Natural killer cell treated with Interleukin-12 subunit alpha and Interleukin-12 subunit beta and Interleukin-15 and Interleukin-18, amount 100 ng/mL, for 72 hours (primary cell): Measurements from ENCODE around the gene TRPM2. TPM values are rescaled to one million over a fixed set of nuclear protein-coding genes. Genes with fewer than 3 reads are reported as not detected.
A peak's percentile ranks its signal among the peaks of the same experiment; 100 is the strongest.
"Not testable (repeated sequence)": the region's sequence is repeated elsewhere in the genome, so short reads cannot be mapped to it uniquely, and the experiment has no call there.

ENCODE experiments used
- ATAC-seq, 2 donors: fragments of 150-1000 bp; cut with Tn5 transposase in 1 of 2; sonication (Bioruptor Pico), chemical (Tn5 transposase) in 1 of 2; 2 replicates each; pipeline ENCODE4 v1.10.0; 2021
- DNase-seq: peaks from one replicate; pipeline ENCODE4 v3.0.0; 2022; ENCODE audit warnings: low spot score
- H3K27ac Mint-ChIP-seq, 2 donors: 1 replicate in 1 of 2; 2 replicates in 1 of 2; pipeline ENCODE4 v1.8.0; 2022; ENCODE audit warnings: mixed read lengths in 2 of 2, mild to moderate bottlenecking in 1 of 2, moderate library complexity in 1 of 2
- H3K27me3 Mint-ChIP-seq, 2 donors: 1 replicate in 1 of 2; 2 replicates in 1 of 2; pipeline ENCODE4 v1.8.0; 2022; ENCODE audit warnings: mixed read lengths in 2 of 2
- H3K36me3 Mint-ChIP-seq: one replicate; pipeline ENCODE4 v1.8.0; 2022; ENCODE audit warnings: mixed read lengths
- H3K4me1 Mint-ChIP-seq, 2 donors: 1 replicate in 1 of 2; 2 replicates in 1 of 2; pipeline ENCODE4 v1.8.0; 2022; ENCODE audit warnings: low read depth in 2 of 2, mixed read lengths in 2 of 2, mild to moderate bottlenecking in 1 of 2
- H3K4me3 Mint-ChIP-seq: one replicate; pipeline ENCODE4 v1.8.0; 2022; ENCODE audit warnings: mixed read lengths
- H3K9me3 Mint-ChIP-seq: 2 replicates; pipeline ENCODE4 v1.8.0; 2022; ENCODE audit warnings: mixed read lengths
- total RNA-seq, 2 donors: library from RNA; stranded (reverse); gene quantifications; one replicate each; pipeline ENCODE4 v1.2.3, GENCODE V29; 2022

Gene TRPM2
- total RNA-seq, 2 donors from 2014 or later, result 14.7 to 15.8 TPM

DNA sequence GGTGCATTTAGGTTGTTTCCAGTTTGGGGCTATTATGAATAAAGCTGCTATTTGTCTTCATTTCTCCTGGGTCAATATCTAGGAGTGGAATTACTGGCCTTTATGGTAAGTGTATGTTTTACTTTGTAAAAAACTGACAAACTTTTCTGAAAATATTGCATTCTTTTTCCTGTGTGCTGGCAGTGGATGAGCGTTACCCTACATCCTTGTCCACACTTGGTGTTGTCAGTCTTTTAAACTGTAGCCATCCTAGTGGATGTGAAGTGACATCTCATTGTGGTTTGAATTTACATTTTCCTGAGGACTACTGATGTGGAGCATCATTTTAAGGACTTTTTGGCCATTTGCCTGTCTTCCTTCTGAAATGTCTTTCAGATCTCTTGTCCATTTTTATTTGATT lies 35.9 kb downstream of the TRPM2 start:
- Mint-ChIP-seq H3K27ac (no peak overlapping the region), H3K4me1 (no peaks in the 10 kb centered on the region), H3K9me3 (peaks cover 9% of the 10 kb centered on the region), H3K36me3 (peaks cover 15% of the 10 kb centered on the region), H3K27me3 (no peaks in the 10 kb centered on the region), H3K4me3 (no peak overlapping the region)
- DNase-seq (no peak), ATAC-seq (no peak)

DNA sequence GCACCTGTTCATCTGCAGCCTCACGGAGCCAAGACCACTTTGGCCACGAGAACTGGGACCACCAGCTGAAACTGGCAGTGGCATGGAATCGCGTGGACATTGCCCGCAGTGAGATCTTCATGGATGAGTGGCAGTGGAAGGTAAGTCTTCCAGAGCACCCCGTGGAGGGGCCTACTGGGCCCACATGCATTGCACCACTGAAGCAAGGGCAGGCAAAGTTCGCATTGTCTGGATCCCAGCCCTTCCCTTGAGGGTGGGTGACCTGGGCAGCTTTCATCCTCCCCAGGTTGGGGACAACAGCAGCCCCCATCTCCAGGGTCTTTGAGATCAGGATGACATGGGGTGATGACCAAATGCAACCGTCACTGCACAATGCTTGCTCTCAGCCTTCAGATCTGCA lies 37.5 kb downstream of the TRPM2 start:
- Mint-ChIP-seq H3K4me3 (no peak overlapping the region), H3K4me1 (peaks cover 0 to 3% of the 10 kb centered on the region in 2 donors), H3K27ac (no peak overlapping the region), H3K27me3 (no peaks in the 10 kb centered on the region), H3K9me3 (no peaks in the 10 kb centered on the region), H3K36me3 (no peaks in the 10 kb centered on the region)
- ATAC-seq (no peak), DNase-seq (no peak)

DNA sequence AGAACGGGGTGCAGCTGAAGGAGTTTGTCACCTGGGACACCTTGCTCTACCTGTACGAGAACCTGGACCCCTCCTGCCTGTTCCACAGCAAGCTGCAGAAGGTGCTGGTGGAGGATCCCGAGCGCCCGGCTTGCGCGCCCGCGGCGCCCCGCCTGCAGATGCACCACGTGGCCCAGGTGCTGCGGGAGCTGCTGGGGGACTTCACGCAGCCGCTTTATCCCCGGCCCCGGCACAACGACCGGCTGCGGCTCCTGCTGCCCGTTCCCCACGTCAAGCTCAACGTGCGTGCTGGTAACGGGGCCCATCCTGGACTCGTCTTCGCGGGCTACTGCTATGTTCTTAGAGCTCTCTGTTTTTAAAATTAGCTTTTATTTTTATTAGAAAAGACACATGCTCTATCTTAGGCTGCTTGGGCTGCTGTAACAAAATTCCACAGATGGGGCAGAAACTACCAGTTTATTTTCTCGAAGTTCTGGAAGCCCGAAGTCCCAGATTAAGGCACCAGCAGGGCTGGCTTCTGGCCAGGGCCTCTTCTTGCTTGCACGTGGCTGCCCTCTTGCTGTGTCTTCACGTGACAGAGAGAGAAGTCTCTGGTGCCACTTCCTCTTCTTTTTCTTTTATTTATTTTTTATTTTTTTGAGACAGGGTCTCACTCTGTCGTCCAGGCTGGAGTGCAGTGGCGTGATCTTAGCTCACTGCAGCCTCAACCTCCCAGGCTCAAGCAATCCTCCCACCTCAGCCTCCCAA lies 38.1 kb downstream of the TRPM2 start:
- Mint-ChIP-seq H3K4me3 (no peak overlapping the region), H3K36me3 (no peaks in the 10 kb centered on the region), H3K9me3 (no peaks in the 10 kb centered on the region), H3K4me1 (peaks cover 0 to 3% of the 10 kb centered on the region in 2 donors), H3K27ac (no peak overlapping the region), H3K27me3 (no peaks in the 10 kb centered on the region)
- DNase-seq (no peak), ATAC-seq (no peak)

DNA sequence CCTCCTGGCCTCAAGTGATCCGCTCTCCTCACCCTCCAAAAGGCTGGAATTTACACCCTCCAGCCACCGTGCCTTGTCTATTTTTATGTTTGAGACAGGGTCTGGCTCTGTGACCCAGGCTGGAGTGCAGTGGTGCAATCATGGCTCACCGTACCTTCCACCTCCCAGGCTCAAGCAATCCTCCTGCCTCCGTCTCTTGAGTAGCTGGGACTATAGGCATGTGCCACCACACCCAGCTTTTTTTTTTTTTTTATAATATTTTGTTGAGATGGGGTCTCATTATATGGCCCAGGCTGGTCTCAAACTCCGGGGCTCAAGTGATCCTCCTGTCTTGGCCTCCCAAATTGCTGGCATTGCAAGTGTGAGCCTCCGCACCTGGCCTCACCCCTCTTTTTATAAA lies 38.8 kb downstream of the TRPM2 start:
- H3K4me3 Mint-ChIP-seq, result no peak overlapping the region
- ATAC-seq (no peak), DNase-seq (no peak)
- no peaks in the 10 kb centered on the region for H3K27me3 Mint-ChIP-seq
- H3K36me3 Mint-ChIP-seq, result no peaks in the 10 kb centered on the region
- H3K27ac Mint-ChIP-seq, result no peak overlapping the region
- peaks cover 0 to 3% of the 10 kb centered on the region in 2 donors for H3K4me1 Mint-ChIP-seq
- no peaks in the 10 kb centered on the region for H3K9me3 Mint-ChIP-seq

DNA sequence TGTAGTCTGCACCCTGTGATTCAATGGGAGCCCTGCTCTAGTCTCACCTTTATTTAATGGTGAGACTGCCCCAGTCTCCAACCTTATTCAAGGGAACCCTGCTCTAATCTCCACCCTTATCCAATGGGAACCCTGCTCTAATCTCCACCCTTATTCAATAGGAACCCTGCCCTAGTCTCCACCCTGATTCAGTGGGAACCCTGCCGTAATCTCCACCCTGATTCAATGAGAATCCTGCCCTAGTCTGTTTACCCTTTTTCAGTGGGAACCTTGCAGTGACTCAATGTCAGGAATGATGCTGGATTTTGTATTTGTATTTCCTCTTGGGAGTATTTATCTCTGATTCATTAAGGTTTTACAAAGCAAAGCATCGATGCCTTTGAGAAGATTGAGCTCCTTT lies 39.5 kb downstream of the TRPM2 start:
- Mint-ChIP-seq H3K27me3 (no peaks in the 10 kb centered on the region), H3K27ac (no peak overlapping the region), H3K4me3 (no peak overlapping the region), H3K4me1 (peaks cover 0 to 3% of the 10 kb centered on the region in 2 donors), H3K9me3 (no peaks in the 10 kb centered on the region), H3K36me3 (no peaks in the 10 kb centered on the region)
- ATAC-seq (no peak), DNase-seq (no peak)

DNA sequence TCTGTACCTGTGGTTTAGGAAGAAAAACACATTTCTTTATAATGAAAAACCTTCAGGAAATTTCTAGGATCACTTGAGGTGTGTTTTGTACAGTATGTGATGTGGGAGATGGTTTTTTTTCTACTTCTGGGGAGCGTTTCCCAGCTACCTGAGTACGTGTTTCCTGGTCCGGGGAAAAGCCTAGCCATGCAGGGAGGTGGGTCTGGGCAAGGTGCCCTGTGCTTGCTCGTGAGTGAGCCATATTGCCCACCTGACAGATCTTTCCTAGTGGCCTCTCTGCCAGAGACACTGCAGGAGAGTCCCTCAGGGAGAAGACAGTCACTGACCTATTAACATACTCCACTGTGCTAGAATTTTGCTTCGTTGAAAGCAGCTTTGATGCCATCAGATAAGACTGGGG lies 41.3 kb downstream of the TRPM2 start:
- no peaks in the 10 kb centered on the region for H3K36me3 Mint-ChIP-seq
- ATAC-seq (no peak), DNase-seq (no peak)
- peaks cover 0 to 3% of the 10 kb centered on the region in 2 donors for H3K4me1 Mint-ChIP-seq
- H3K27me3 Mint-ChIP-seq, result no peaks in the 10 kb centered on the region
- no peak overlapping the region for H3K27ac Mint-ChIP-seq
- no peaks in the 10 kb centered on the region for H3K9me3 Mint-ChIP-seq
- H3K4me3 Mint-ChIP-seq, result no peak overlapping the region

DNA sequence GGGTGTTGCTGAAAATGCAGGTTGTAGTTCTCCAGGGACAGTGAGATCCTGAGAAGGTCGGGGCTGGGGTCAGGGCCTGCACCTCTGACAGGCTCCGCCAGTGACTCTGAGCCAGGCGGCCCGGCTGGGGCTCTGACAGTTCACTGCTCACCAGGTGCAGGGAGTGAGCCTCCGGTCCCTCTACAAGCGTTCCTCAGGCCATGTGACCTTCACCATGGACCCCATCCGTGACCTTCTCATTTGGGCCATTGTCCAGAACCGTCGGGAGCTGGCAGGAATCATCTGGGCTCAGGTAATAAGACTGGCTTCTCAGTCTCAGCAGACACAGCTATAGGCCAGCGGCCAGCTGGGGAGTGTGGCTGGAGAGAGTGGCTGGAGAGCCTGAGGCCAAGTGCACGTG lies 41.8 kb downstream of the TRPM2 start:
- no peak overlapping the region for H3K27ac Mint-ChIP-seq
- no peaks in the 10 kb centered on the region for H3K36me3 Mint-ChIP-seq
- DNase-seq (no peak), ATAC-seq (no peak)
- no peaks in the 10 kb centered on the region for H3K27me3 Mint-ChIP-seq
- H3K4me1 Mint-ChIP-seq, result peaks cover 0 to 3% of the 10 kb centered on the region in 2 donors
- H3K4me3 Mint-ChIP-seq, result no peak overlapping the region
- no peaks in the 10 kb centered on the region for H3K9me3 Mint-ChIP-seq

DNA sequence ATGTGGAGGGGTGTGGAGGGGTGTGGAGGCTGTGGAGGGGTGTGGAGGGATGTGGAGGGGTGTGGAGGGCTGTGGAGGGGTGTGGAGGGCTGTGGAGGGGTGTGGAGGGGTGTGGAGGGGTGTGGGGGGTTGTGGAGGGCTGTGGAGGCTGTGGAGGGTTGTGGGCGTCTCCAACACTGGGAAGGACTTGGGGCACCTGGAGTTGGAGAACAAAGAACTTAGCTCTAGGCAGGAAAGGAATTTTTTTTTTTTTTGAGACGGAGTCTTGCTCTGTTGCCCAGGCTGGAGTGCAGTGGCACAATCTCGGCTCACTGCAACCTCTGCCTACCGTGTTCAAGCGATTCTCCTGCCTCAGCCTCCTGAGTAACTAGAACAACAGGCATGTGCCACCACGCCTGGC lies 43.4 kb downstream of the TRPM2 start:
- H3K4me1 Mint-ChIP-seq, H3K4me3 Mint-ChIP-seq, H3K9me3 Mint-ChIP-seq, DNase-seq, ATAC-seq, H3K36me3 Mint-ChIP-seq, H3K27me3 Mint-ChIP-seq, H3K27ac Mint-ChIP-seq: not testable (repeated sequence)

DNA sequence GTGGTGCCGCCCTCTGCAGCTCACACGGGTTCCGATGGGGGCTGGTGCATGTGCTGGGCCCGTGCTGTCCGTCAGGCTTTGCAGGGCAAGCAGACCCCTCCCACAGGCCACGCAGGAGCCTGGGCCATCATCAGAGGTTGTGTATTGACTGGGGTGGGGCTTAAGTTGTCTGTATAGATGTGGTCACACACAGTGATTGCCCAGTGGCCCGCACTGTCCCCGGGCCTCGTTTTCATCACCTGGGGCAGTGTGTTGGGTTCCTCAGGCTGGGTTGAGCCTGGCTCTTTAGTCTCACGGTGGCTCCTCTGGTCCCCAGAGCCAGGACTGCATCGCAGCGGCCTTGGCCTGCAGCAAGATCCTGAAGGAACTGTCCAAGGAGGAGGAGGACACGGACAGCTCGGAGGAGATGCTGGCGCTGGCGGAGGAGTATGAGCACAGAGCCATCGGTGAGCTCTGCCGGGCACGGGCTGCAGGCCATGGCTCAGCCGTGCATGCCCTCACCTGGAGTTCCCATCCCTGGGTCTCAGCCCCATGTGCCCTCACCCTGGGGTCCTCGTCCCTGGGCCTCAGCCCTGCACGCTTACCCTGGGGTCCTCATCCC lies 44.1 kb downstream of the TRPM2 start:
- peak overlapping the region in 1 of 2 donors; percentile 27 for H3K27ac Mint-ChIP-seq
- no peak for ATAC-seq

DNA sequence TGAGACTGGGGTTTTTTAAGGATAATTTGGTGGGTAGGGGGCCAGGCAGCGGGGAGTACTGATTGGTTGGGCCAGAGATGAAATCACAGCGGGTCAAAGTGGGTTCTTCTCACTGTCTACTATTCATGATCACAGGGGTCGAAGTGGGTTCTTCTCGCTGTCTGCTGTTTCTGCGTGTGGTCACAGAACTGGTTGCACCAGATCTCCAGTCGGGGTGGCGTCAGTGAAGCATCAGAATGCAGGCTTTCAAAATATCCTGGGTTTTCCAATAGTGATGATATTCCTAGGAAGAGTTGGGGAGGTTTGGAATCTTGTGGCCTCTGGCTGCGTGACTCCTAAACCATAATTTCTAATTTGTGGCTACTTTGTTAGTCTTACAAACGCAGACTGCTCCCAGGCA lies 45.1 kb downstream of the TRPM2 start:
- no peak for DNase-seq
- no peak overlapping the region for H3K4me3 Mint-ChIP-seq

More for the DNA sequence above, 44.1 kb downstream of the TRPM2 start:
- no peak overlapping the region for H3K4me3 Mint-ChIP-seq
- no peaks in the 10 kb centered on the region for H3K27me3 Mint-ChIP-seq
- H3K9me3 Mint-ChIP-seq, result no peaks in the 10 kb centered on the region
- H3K36me3 Mint-ChIP-seq, result no peaks in the 10 kb centered on the region
- DNase-seq, result no peak
- peaks cover 0 to 3% of the 10 kb centered on the region in 2 donors for H3K4me1 Mint-ChIP-seq

DNA sequence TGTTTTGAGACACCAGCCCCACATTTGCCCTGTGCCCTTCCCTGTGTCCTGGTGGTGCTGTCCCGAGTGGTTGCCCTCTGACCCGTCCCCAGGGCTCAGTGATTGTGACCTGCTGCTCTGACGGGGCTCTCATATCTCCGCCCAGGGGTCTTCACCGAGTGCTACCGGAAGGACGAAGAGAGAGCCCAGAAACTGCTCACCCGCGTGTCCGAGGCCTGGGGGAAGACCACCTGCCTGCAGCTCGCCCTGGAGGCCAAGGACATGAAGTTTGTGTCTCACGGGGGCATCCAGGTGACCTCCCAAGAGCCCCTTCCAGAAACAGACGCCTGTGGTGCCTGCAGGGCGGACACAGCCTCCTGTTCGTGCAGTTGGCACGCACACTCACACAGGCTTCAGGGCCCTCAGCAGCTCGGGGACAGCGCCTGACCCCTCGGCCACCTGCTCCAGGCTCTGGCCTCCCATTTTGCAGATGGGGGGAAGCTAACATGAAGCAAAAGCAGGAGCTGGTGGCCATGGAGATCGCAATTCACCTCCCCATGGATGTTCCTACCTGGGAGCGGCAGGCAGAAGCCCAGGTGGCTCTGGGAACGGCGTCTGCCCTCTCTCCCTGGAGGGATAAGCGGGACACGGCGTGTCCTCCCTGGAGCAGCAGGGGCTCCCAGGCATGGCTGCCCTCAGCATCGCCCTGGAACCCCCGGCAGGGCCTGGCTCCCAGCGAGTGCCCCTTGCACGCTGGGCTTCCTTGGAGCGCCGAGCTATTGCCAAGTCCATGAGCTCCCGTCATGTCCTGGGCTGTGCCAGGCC lies 45.9 kb downstream of the TRPM2 start:
- Mint-ChIP-seq H3K4me3 (no peak overlapping the region), H3K27me3 (no peaks in the 10 kb centered on the region), H3K4me1 (peaks cover 0 to 3% of the 10 kb centered on the region in 2 donors), H3K27ac (no peak overlapping the region), H3K36me3 (no peaks in the 10 kb centered on the region), H3K9me3 (no peaks in the 10 kb centered on the region)
- DNase-seq (no peak), ATAC-seq (no peak)

More for the DNA sequence above, 45.1 kb downstream of the TRPM2 start:
- H3K4me1 Mint-ChIP-seq, result peaks cover 0 to 3% of the 10 kb centered on the region in 2 donors
- H3K27ac Mint-ChIP-seq, result no peak overlapping the region
- H3K36me3 Mint-ChIP-seq, result no peaks in the 10 kb centered on the region
- no peak for ATAC-seq
- no peaks in the 10 kb centered on the region for H3K9me3 Mint-ChIP-seq
- no peaks in the 10 kb centered on the region for H3K27me3 Mint-ChIP-seq

DNA sequence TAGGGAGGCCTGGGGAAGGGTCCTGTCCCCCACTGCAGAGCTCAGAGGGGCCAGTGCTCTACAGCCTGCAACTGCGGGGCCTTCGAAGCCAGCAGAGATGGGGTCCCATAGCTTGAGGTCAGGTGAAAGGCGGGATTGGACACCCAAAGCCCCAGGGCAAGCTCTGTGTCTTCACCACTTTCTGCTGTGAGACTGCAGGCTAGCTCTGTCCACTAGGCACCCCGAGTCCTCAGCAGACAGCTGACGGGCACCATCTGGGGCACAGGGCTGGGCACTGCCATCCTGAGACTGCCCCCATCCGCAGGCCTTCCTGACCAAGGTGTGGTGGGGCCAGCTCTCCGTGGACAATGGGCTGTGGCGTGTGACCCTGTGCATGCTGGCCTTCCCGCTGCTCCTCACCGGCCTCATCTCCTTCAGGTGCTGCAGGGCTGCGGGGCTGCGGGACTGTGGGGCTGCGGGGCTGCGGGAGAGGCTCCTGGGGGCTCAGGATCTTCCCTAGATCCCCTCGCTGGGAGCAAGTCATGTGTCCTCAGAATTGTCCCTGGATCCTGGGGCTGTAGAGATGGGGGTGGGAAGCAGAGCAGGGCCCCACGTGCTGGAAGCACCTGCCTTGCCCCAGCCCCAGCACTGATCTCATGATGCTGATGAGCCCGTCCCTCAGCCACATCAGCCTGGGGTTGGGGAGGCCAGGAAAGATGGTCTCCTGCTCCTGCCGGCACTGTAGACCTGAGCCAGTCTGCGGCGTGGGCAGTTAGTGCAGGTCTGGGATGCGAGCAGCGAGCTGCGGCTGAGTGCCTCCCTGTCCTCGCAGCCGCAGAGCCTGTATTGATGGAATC lies 46.8 kb downstream of the TRPM2 start:
- no peak for ATAC-seq
- no peak for DNase-seq
- H3K4me3 Mint-ChIP-seq, result no peak overlapping the region
- no peaks in the 10 kb centered on the region for H3K27me3 Mint-ChIP-seq
- H3K27ac Mint-ChIP-seq, result no peak overlapping the region
- H3K36me3 Mint-ChIP-seq, result no peaks in the 10 kb centered on the region
- H3K4me1 Mint-ChIP-seq, result no peaks in the 10 kb centered on the region
- no peaks in the 10 kb centered on the region for H3K9me3 Mint-ChIP-seq

DNA sequence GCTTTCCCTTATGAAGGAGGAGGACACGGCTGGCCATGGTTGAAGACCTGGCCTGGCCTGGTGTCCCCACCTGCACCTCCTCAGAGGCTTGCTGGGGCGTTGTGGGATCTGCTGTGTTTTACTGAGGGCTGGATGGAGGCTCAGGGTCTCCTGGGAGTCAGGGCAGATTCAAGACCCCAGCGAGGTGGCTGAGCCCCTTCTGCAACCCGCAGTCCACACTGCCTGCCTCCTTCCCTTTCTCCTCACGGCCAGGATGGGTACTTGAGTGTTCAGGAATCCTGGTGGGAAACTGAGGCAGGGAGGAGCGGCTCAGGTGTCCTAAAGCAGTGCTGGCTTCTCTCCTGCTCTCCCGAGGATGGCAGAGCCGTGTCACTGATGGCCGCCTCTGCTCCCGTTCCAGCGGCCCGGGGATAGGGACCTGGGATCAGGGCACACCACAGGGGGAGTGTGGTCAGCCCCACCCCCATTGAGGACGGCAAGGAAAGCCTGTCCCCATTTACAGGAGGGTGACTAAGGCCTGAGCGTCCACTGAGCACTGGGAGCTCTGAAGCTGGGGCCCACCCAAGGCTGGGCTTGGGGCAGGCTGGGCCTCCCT lies 47.5 kb downstream of the TRPM2 start:
- H3K27me3 Mint-ChIP-seq, result no peaks in the 10 kb centered on the region
- ATAC-seq (no peak), DNase-seq (no peak)
- no peak overlapping the region for H3K27ac Mint-ChIP-seq
- H3K4me1 Mint-ChIP-seq, result no peaks in the 10 kb centered on the region
- no peak overlapping the region for H3K4me3 Mint-ChIP-seq
- H3K9me3 Mint-ChIP-seq, result no peaks in the 10 kb centered on the region
- no peaks in the 10 kb centered on the region for H3K36me3 Mint-ChIP-seq
